ENCODE measurements around the gene AHCY. TPM values are rescaled to one million over a fixed set of nuclear protein-coding genes. Genes with fewer than 3 reads are reported as not detected.

The AHCY gene
- polyA plus RNA-seq, 1 experiment: 247 TPM

GRCh38 chr20:34235875-34236274, 67.3 kb downstream of the AHCY start:
- ChIA-PET POLR2A (no interaction called here), CTCF (interaction anchor here (1.1 kb wide), 1 partner anchor 21 kb away, joined by 3 read pairs; no protein-coding TSS in a partner anchor)
- Histone ChIP-seq H3K4me3 (ENCODE audit: low read depth, low read length) (no peak overlapping the region), H3K27me3 (ENCODE audit: control insufficient read depth, insufficient read depth, low read length) (peaks cover 2% of the 10 kb centered on the region; the same call in 1 of the 2 replicates), H3K36me3 (ENCODE audit: control insufficient read depth, insufficient read depth, low read length) (no peaks in the 10 kb centered on the region)
- TF ChIP-seq CTCF (IDR thresholded peaks at IDR 0.05; ENCODE audit: insufficient read depth, low read depth, low read length): no peak
- no peak for DNase-seq (ENCODE audit: low read depth)

- no peak for DNase-seq (ENCODE audit: low read depth)
- CTCF ChIA-PET: interaction anchor here (1.2 to 1.5 kb wide), 2 partner anchors 22 to 23 kb away, joined by 3 to 4 read pairs; no protein-coding TSS in a partner anchor
- H3K27me3 ChIP-seq (ENCODE audit: control insufficient read depth, insufficient read depth, low read length): no peaks in the 10 kb centered on the region; the same call in 1 of the 2 replicates
- no peak overlapping the region for H3K4me3 ChIP-seq (ENCODE audit: low read depth, low read length)
- no peak for TF ChIP-seq CTCF (IDR thresholded peaks at IDR 0.05; ENCODE audit: insufficient read depth, low read depth, low read length)
- no peaks in the 10 kb centered on the region for H3K36me3 ChIP-seq (ENCODE audit: control insufficient read depth, insufficient read depth, low read length)
- POLR2A ChIA-PET: no interaction called here
Measured at GRCh38 chr20:34233687-34234086, 69.5 kb downstream of the AHCY start.

GRCh38 chr20:34232494-34233087, 70.6 kb downstream of the AHCY start:
- ChIA-PET CTCF (interaction anchor here (1.5 kb wide), 2 partner anchors 15 to 23 kb away, joined by 3 to 4 read pairs; no protein-coding TSS in a partner anchor), POLR2A (no interaction called here)
- no peak for TF ChIP-seq CTCF (IDR thresholded peaks at IDR 0.05; ENCODE audit: insufficient read depth, low read depth, low read length)
- Histone ChIP-seq H3K27me3 (ENCODE audit: control insufficient read depth, insufficient read depth, low read length) (no peaks in the 10 kb centered on the region; the same call in 1 of the 2 replicates), H3K36me3 (ENCODE audit: control insufficient read depth, insufficient read depth, low read length) (no peaks in the 10 kb centered on the region), H3K4me3 (ENCODE audit: low read depth, low read length) (no peak overlapping the region)
- no peak for DNase-seq (ENCODE audit: low read depth)

DNA sequence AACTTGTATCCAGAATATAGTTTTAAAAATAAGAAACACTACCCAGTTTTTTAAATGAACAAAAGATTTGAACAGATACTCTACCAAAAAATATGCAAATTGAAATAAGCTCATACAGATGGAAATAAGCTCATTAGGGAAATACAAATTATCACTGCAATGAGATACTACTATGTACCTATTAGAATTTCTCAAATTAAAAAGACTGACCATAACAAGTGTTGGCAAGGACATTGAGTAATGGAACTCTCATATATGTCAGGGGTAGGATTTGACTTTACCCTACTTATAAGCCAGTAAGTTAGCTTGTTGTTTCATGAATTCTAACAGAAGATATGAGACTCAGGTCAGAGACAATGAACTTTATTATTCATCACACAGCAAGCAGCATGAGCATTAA, 71.5 kb downstream of the AHCY start:
- CTCF ChIA-PET: interaction anchor here (0.6 to 1.5 kb wide), 2 partner anchors 7 to 16 kb away, joined by 3 to 4 read pairs; no protein-coding TSS in a partner anchor
- TF ChIP-seq CTCF (IDR thresholded peaks at IDR 0.05; ENCODE audit: insufficient read depth, low read depth, low read length): no peak
- no peaks in the 10 kb centered on the region for H3K36me3 ChIP-seq (ENCODE audit: control insufficient read depth, insufficient read depth, low read length)
- DNase-seq (ENCODE audit: low read depth): no peak
- POLR2A ChIA-PET: interaction anchor here (0.6 kb wide), 1 partner anchor 10 kb away, joined by 3 read pairs; no protein-coding TSS in a partner anchor
- H3K4me3 ChIP-seq (ENCODE audit: low read depth, low read length): no peak overlapping the region
- no peaks in the 10 kb centered on the region; the same call in 1 of the 2 replicates for H3K27me3 ChIP-seq (ENCODE audit: control insufficient read depth, insufficient read depth, low read length)

Small RNA genes lying within 50 kb of the gene (small RNA-seq; reads per million reads assigned to genes)
- gene AL356299.1 (ENCODE audit: insufficient read length, low read depth, low replicate concordance): not detected

Other genes with a start within 250 kb of the AHCY start
- gene EIF2S2, start 191.1 kb downstream of the AHCY start, polyA plus RNA-seq (2011; rRNA removed): 78.6 and 135 TPM in 2 replicates
- gene ASIP, start 61.9 kb downstream of the AHCY start, polyA plus RNA-seq (2011; rRNA removed): not detected in 2 replicates
- 7.8 and 16.6 TPM in 2 replicates for gene ITCH, start 59.9 kb upstream of the AHCY start, polyA plus RNA-seq (2011; rRNA removed)
- 310 and 320 TPM in 2 replicates for gene DYNLRB1, start 213.1 kb upstream of the AHCY start, polyA plus RNA-seq (2011; rRNA removed)